NCI-H748 (cell line): ENCODE data around the gene PAFAH1B2.

ENCODE experiments used
- DNase-seq: peaks from one replicate; lab custom pipeline; 2025; ENCODE audit not compliant: unreplicated experiment; lab: John Stamatoyannopoulos, UW

The PAFAH1B2 gene

GRCh38 chr11:117187799-117188481 lies 43.9 kb downstream of the PAFAH1B2 start:
- DNase-seq, result no peak

GRCh38 chr11:117188620-117189081 lies 44.6 kb downstream of the PAFAH1B2 start:
- no peak for DNase-seq

GRCh38 chr11:117189191-117189940 lies 45.3 kb downstream of the PAFAH1B2 start:
- DNase-seq, result no peak

GRCh38 chr11:117189941-117190544 lies 46.0 kb downstream of the PAFAH1B2 start:
- no peak for DNase-seq

GRCh38 chr11:117191680-117192400 lies 47.8 kb downstream of the PAFAH1B2 start:
- no peak for DNase-seq

GRCh38 chr11:117192401-117192875 lies 48.4 kb downstream of the PAFAH1B2 start:
- no peak for DNase-seq

- DNase-seq, result no peak
These were observed 49.3 kb downstream of the PAFAH1B2 start for GRCh38 chr11:117193130-117194020.

GRCh38 chr11:117194267-117194666 lies 50.2 kb downstream of the PAFAH1B2 start:
- DNase-seq, result no peak

- no peak for DNase-seq
These were observed 51.2 kb downstream of the PAFAH1B2 start for GRCh38 chr11:117195258-117195657.

GRCh38 chr11:117195761-117196160 lies 51.7 kb downstream of the PAFAH1B2 start:
- no peak for DNase-seq

GRCh38 chr11:117197006-117197405 lies 52.9 kb downstream of the PAFAH1B2 start:
- no peak for DNase-seq

GRCh38 chr11:117197516-117198456 lies 53.7 kb downstream of the PAFAH1B2 start:
- no peak for DNase-seq

- no peak for DNase-seq
These were observed 54.5 kb downstream of the PAFAH1B2 start for GRCh38 chr11:117198613-117199012.

- no peak for DNase-seq
These were observed 55.2 kb downstream of the PAFAH1B2 start, which contains the start of gene TAGLN for GRCh38 chr11:117199053-117199915. Gene TAGLN (plus strand): TSS chr11:117199370. CDS start chr11:117203014, 3,644 bp downstream.

- no peak for DNase-seq
These were observed 56.1 kb downstream of the PAFAH1B2 start for GRCh38 chr11:117199916-117200812.

- DNase-seq, result no peak
These were observed 56.9 kb downstream of the PAFAH1B2 start for GRCh38 chr11:117200813-117201657.
